A549 (cell line): Measurements from ENCODE around the gene REM2.

ENCODE experiments used
- EP300 ChIP-seq, 2 experiments: fragments of >200 bp; sonication (Bioruptor Twin); formaldehyde crosslinking; IDR thresholded peaks; 2 replicates in 1 of 2; 3 replicates in 1 of 2; pipeline ENCODE4 v1.6.1; 2016 to 2017
- POLR2A ChIP-seq: IDR thresholded peaks from 2 replicates; pipeline ENCODE4 v1.6.1; 2012; ENCODE audit warnings: mild to moderate bottlenecking, low read length

- TF ChIP-seq EP300 (IDR thresholded peaks at IDR 0.05) = no peak
- no peak for TF ChIP-seq POLR2A
Measured at GRCh38 chr14:22893706-22894105, 10.7 kb downstream of the REM2 start.
